Measurements from ENCODE around the gene SPRY4.

SPRY4 gene, protein sequence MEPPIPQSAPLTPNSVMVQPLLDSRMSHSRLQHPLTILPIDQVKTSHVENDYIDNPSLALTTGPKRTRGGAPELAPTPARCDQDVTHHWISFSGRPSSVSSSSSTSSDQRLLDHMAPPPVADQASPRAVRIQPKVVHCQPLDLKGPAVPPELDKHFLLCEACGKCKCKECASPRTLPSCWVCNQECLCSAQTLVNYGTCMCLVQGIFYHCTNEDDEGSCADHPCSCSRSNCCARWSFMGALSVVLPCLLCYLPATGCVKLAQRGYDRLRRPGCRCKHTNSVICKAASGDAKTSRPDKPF

DNA sequence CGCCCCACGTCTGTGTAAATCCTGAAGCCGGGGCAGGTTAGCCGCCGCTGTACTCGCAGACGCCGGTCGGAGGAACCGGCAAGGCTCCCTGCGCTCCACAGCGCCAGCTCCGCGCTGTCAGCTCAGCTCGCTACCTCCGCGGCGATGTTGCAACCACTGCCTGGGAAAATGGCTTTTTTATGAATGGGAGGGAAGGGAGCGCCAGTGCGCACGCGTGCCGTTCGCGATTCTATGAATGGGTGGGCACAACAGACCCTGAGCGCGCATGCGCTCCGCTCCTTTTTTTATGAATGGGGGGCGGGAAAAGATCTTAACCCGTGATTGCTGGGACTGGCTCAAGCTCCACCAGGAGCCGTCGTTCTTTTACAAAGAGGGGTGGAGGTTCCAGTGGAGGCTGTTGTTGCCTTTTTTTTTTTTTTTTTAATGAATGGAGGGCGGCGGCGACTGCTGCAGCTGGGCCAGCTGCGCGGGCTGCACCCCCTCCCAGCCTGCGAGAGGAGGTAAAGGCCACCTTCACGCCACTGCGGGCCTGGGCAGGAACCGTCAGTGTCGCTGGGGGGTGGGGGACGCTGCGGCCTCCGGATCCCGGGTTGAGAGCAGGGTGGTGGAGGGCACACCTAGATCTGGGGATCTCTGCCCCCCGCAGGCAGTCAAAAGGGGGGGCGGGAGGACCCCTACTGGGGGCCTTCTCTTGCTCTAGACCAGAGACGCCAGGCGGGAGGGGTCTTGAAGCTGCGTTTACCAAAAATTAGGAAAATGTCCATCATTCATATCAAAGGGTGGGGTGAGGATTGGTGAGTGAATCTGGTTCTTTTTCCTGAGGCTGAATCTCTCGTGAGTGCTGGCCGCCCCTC, at the start of gene SPRY4:
TSS of gene SPRY4 (minus strand) at position 151 of the 854 bp plus-strand sequence. CDS start 9,913 bp downstream, outside the sequence.
- Histone ChIP-seq H3K9me2 (replicated peaks; ENCODE audit: control insufficient read depth, low read length) (no peaks in the 10 kb centered on the region), H3K4me3 (ENCODE audit: low read length) (peak within 1 kb of the TSS; percentile 20; the same call in 1 of the 2 replicates), H3K27ac (ENCODE audit: low read depth, low read length) (no peak within 1 kb of the TSS), H3K36me3 (ENCODE audit: control insufficient read depth, low read length) (no peaks in the 10 kb centered on the region), H4K20me1 (ENCODE audit: control insufficient read depth, insufficient read depth, low read depth, low read length) (peaks cover 17% of the 10 kb centered on the region), H3K9me3 (ENCODE audit: control insufficient read depth, insufficient read depth, low read length) (no peaks in the 10 kb centered on the region), H3K4me1 (ENCODE audit: control insufficient read depth, low read length) (peaks cover 9% of the 10 kb centered on the region; the same call in 1 of the 2 replicates), H3K79me2 (ENCODE audit: control insufficient read depth, low read length) (no peaks in the 10 kb centered on the region), H3K4me2 (ENCODE audit: low read length) (peak within 1 kb of the TSS; percentile 49), H3K27me3 (ENCODE audit: control insufficient read depth, low read length) (peaks cover 63% of the 10 kb centered on the region), H3F3A (ENCODE audit: control insufficient read depth, insufficient read depth) (no peaks in the 10 kb centered on the region)
- TF ChIP-seq, protein P1, sequence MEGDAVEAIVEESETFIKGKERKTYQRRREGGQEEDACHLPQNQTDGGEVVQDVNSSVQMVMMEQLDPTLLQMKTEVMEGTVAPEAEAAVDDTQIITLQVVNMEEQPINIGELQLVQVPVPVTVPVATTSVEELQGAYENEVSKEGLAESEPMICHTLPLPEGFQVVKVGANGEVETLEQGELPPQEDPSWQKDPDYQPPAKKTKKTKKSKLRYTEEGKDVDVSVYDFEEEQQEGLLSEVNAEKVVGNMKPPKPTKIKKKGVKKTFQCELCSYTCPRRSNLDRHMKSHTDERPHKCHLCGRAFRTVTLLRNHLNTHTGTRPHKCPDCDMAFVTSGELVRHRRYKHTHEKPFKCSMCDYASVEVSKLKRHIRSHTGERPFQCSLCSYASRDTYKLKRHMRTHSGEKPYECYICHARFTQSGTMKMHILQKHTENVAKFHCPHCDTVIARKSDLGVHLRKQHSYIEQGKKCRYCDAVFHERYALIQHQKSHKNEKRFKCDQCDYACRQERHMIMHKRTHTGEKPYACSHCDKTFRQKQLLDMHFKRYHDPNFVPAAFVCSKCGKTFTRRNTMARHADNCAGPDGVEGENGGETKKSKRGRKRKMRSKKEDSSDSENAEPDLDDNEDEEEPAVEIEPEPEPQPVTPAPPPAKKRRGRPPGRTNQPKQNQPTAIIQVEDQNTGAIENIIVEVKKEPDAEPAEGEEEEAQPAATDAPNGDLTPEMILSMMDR (IDR thresholded peaks at IDR 0.05; ENCODE audit: low read depth, low read length, poor library complexity, severe bottlenecking) = no peak
- TF ChIP-seq EZH2phosphoT487 (IDR thresholded peaks at IDR 0.05; ENCODE audit: borderline replicate concordance, low read length) = no peak

DNA sequence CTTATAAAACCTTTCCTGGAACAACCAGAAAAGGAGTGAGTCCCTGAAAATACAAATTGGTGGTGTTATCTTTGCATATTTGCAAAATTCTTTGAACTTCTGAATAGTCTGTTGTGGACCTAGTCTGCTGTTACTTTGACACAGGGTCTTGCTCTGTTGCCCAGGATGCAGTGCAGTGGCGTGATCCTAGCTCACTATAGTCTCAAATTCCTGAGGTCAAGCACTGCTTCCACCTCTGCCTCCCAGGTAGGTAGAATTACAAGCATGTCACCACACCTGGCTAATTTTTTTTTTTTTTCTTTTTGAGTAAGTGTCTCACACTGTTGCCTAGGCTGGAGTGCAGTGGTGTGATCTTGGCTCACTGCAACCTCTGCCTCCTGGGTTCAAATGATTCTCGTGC, 43.7 kb upstream of the SPRY4 start:
- Histone ChIP-seq H3K9me3 (ENCODE audit: control insufficient read depth, insufficient read depth, low read length) (no peaks in the 10 kb centered on the region), H3K36me3 (ENCODE audit: control insufficient read depth, low read length) (no peaks in the 10 kb centered on the region), H3K27me3 (ENCODE audit: control insufficient read depth, low read length) (peaks cover 31% of the 10 kb centered on the region), H4K20me1 (ENCODE audit: control insufficient read depth, insufficient read depth, low read depth, low read length) (no peaks in the 10 kb centered on the region), H3K9me2 (replicated peaks; ENCODE audit: control insufficient read depth, low read length) (no peaks in the 10 kb centered on the region), H3K79me2 (ENCODE audit: control insufficient read depth, low read length) (no peaks in the 10 kb centered on the region), H3K4me3 (ENCODE audit: low read length) (no peak overlapping the region), H3F3A (ENCODE audit: control insufficient read depth, insufficient read depth) (no peaks in the 10 kb centered on the region), H3K4me1 (ENCODE audit: control insufficient read depth, low read length) (peaks cover 7% of the 10 kb centered on the region), H3K27ac (ENCODE audit: low read depth, low read length) (no peak overlapping the region), H3K4me2 (ENCODE audit: low read length) (no peak overlapping the region)
- no peak for TF ChIP-seq EZH2phosphoT487 (IDR thresholded peaks at IDR 0.05; ENCODE audit: borderline replicate concordance, low read length)
- TF ChIP-seq, protein P1 (IDR thresholded peaks at IDR 0.05; ENCODE audit: low read depth, low read length, poor library complexity, severe bottlenecking) = no peak

DNA sequence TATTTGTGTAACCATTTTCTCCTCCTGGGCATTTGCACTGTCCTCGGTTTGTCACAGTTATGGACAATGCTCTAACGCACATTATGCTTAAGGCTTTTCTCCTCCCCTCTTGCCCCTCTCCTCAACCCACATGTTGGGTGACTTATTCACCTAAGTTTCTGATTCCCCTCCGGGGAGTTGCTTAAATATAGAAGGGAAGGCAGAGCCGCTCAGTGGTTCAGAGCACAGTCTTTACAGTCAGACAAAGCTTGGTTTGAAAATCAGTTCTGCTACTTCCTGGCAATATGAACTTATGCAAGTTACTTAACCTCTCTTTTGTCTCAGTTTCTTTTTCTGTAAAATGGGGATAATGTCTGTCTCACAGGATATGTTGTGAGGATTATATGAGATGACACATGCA, 41.2 kb upstream of the SPRY4 start:
- H3K27ac ChIP-seq (ENCODE audit: low read depth, low read length) = no peak overlapping the region
- no peak overlapping the region for H3K4me3 ChIP-seq (ENCODE audit: low read length)
- no peaks in the 10 kb centered on the region for H3K79me2 ChIP-seq (ENCODE audit: control insufficient read depth, low read length)
- no peaks in the 10 kb centered on the region for H3K36me3 ChIP-seq (ENCODE audit: control insufficient read depth, low read length)
- no peaks in the 10 kb centered on the region for H4K20me1 ChIP-seq (ENCODE audit: control insufficient read depth, insufficient read depth, low read depth, low read length)
- peaks cover 7% of the 10 kb centered on the region for H3K4me1 ChIP-seq (ENCODE audit: control insufficient read depth, low read length)
- TF ChIP-seq EZH2phosphoT487 (IDR thresholded peaks at IDR 0.05; ENCODE audit: borderline replicate concordance, low read length) = no peak
- TF ChIP-seq, protein P1 (IDR thresholded peaks at IDR 0.05; ENCODE audit: low read depth, low read length, poor library complexity, severe bottlenecking) = no peak
- no peaks in the 10 kb centered on the region for H3F3A ChIP-seq (ENCODE audit: control insufficient read depth, insufficient read depth)
- H3K27me3 ChIP-seq (ENCODE audit: control insufficient read depth, low read length) = peaks cover 46% of the 10 kb centered on the region
- H3K9me2 ChIP-seq (replicated peaks; ENCODE audit: control insufficient read depth, low read length) = no peaks in the 10 kb centered on the region
- no peaks in the 10 kb centered on the region for H3K9me3 ChIP-seq (ENCODE audit: control insufficient read depth, insufficient read depth, low read length)
- H3K4me2 ChIP-seq (ENCODE audit: low read length) = no peak overlapping the region
